GM10266 (cell line): ENCODE data around the gene ACMSD.

ENCODE experiments used
- DNase-seq: peaks from one replicate; pipeline ENCODE4 v3.0.0; 2012; ENCODE audit errors: extremely low spot score
- TF ChIP-seq, protein P1 (sequence below): IDR thresholded peaks from 2 replicates; pipeline ENCODE4 v1.5.1; 2012; ENCODE audit warnings: mild to moderate bottlenecking, low read depth; ENCODE audit not compliant: control insufficient read depth, insufficient read depth; ENCODE audit errors: missing control alignments

ACMSD gene

DNA sequence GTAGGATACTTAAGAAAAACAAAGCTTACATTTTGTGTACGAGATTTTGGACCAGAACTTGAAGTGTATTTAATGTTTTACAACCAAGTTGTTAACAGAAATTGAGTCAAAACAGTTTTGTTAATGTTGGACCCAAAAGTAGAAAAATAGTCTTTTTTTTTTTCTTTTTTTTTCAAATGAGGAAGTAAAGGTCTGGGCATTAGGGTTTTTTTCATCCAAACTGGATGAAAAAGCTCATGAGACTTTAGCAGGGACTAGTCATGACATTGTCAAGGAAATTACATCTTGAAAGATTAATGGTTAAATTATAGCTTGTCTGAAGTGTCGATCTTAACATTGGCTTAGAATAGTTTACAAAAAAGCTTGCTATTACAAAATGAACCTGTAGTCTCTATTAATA lies 112.5 kb downstream of the ACMSD start:
- TF ChIP-seq, protein P1, sequence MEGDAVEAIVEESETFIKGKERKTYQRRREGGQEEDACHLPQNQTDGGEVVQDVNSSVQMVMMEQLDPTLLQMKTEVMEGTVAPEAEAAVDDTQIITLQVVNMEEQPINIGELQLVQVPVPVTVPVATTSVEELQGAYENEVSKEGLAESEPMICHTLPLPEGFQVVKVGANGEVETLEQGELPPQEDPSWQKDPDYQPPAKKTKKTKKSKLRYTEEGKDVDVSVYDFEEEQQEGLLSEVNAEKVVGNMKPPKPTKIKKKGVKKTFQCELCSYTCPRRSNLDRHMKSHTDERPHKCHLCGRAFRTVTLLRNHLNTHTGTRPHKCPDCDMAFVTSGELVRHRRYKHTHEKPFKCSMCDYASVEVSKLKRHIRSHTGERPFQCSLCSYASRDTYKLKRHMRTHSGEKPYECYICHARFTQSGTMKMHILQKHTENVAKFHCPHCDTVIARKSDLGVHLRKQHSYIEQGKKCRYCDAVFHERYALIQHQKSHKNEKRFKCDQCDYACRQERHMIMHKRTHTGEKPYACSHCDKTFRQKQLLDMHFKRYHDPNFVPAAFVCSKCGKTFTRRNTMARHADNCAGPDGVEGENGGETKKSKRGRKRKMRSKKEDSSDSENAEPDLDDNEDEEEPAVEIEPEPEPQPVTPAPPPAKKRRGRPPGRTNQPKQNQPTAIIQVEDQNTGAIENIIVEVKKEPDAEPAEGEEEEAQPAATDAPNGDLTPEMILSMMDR, result no peak
- no peak for DNase-seq
